Body of pancreas (tissue), 4 donors: Measurements from ENCODE around the gene GPATCH3. TPM values are rescaled to one million over a fixed set of nuclear protein-coding genes. Genes with fewer than 3 reads are reported as not detected.
A peak's percentile ranks its signal among the peaks of the same experiment; 100 is the strongest.

Experiments
- ATAC-seq: fragments of 150-250 bp; one replicate; pipeline ENCODE4 v1.9.1; 2016
- DNase-seq, 4 donors: peaks; one replicate each; pipeline ENCODE4 v3.0.0-alpha.2; 2019
- H3K27ac ChIP-seq, 4 donors: fragments of 200-600 bp; sonication (generic); 1 replicate in 3 of 4; 2 replicates in 1 of 4; pipeline versions ENCODE4 v1.5.1 to v1.6.1; 2016 to 2019; ENCODE audit warnings: mild to moderate bottlenecking in 1 of 4, mixed read lengths in 1 of 4, moderate library complexity in 1 of 4
- H3K27me3 ChIP-seq, 2 donors: fragments of 200-600 bp; sonication (generic); one replicate each; pipeline ENCODE4 v1.6.0; 2016; ENCODE audit warnings: mild to moderate bottlenecking in 1 of 2
- H3K36me3 ChIP-seq, 2 donors: fragments of 200-600 bp; sonication (generic); replicated peaks in 1 of 2; 2 replicates each; pipeline ENCODE4 v1.5.1; 2016; ENCODE audit warnings: low read depth in 2 of 2; ENCODE audit not compliant: insufficient read depth in 1 of 2
- H3K4me1 ChIP-seq: fragments of 200-600 bp; sonication (generic); one replicate; pipeline ENCODE4 v1.6.0; 2016
- H3K4me3 ChIP-seq, 2 donors: fragments of 200-600 bp; sonication (generic); 1 replicate in 1 of 2; 2 replicates in 1 of 2; pipeline ENCODE4 v1.5.1; 2016 to 2019
- H3K9me3 ChIP-seq, 3 donors: fragments of 200-600 bp; sonication (generic); 1 replicate in 2 of 3; 2 replicates in 1 of 3; pipeline ENCODE4 v1.5.1; 2016
- CTCF ChIP-seq, 7 experiments: fragments of 450-650 bp in 4 of 7; fragments of 200-600 bp in 3 of 7; sonication (generic) in 3 of 7; IDR thresholded peaks; one replicate each; pipeline ENCODE4 v1.5.1; 2016 to 2019; ENCODE audit warnings: antibody characterized with exemption in 7 of 7
- POLR2A ChIP-seq, 3 donors: fragments of 450-650 bp; IDR thresholded peaks; one replicate each; pipeline ENCODE4 v1.6.1; 2016; ENCODE audit warnings: antibody characterized with exemption in 3 of 3, mild to moderate bottlenecking in 2 of 3
- WGBS, 2 donors: methylation state at CpG; one replicate each; pipeline ENCODE4 v1.1.5; 2017; 5-methylcytosine and 5-hydroxymethylcytosine counted together
- intact Hi-C: fragments of 100-400 bp; cut with DNase I; formaldehyde crosslinking; loops from one replicate; pipeline ENCODE4 v1.15.1; 2023
- total RNA-seq, 2 donors: library from RNA; depleted of rRNA; stranded (reverse); fragments of >200 nt; gene quantifications; one replicate each; pipeline ENCODE4 v1.1.0, GENCODE V29; 2016

Gene GPATCH3
- total RNA-seq, 2 donors from 2014 or later = 4.9 to 19.4 TPM

DNA sequence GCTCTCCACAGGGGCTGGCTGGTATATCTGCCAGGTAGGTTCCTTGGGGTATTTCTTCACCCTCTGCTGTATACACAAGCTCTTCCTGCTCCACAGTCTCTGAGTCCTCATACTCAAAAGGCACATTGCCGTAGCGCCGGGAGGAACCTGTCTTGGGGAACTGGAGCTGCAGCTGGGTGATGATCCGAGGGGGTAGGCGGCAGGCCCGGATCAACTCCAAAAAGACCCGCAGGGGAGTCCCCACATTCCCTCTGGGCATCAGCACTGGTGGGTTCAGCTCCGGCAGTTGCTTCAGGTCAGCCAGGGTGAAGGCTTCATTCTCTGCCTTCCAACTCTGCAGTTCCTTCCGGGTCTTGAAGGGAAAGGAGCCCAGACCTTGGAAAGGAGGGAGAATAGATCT lies 2.9 kb downstream of the GPATCH3 start:
- no peaks in the 10 kb centered on the region for H3K9me3 ChIP-seq
- H3K27ac ChIP-seq = no peak overlapping the region
- TF ChIP-seq CTCF (IDR thresholded peaks at IDR 0.05) = no peak
- no peak for TF ChIP-seq POLR2A (IDR thresholded peaks at IDR 0.05)
- ATAC-seq (no peak), DNase-seq (no peak)
- intact Hi-C loops = no loop called here
- no peaks in the 10 kb centered on the region for H3K27me3 ChIP-seq
- 88 to 94% methylated on average over 4 to 9 of the region's 9 CpGs for WGBS, 2 donors
- H3K4me1 ChIP-seq = peaks cover 20% of the 10 kb centered on the region
- H3K36me3 ChIP-seq = peaks cover 2 to 9% of the 10 kb centered on the region in 2 donors
- no peak overlapping the region for H3K4me3 ChIP-seq

DNA sequence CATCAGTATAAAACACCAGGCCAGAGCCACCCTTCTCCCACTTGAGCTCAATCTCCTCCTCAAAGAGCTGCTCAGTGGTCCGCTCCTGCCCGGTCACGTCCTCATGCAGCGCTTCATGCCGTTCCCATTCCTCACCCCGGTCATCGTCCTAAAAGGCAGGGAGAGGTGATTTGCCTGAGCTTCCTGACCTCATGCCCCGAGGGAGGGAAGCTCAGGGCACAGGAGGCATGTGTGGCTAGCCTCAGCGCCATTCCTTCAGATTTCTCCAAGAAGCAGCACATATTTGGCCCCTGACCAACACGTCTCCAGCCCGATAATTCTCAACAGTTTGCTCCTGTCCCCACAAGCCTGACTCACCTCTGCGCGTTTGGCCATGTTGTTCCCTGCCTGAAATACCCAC lies 6.0 kb downstream of the GPATCH3 start:
- Histone ChIP-seq H3K27me3 (no peaks in the 10 kb centered on the region), H3K4me1 (peaks cover 16% of the 10 kb centered on the region), H3K9me3 (no peaks in the 10 kb centered on the region), H3K4me3 (no peak overlapping the region), H3K27ac (no peak overlapping the region), H3K36me3 (peaks cover 5 to 12% of the 10 kb centered on the region in 2 donors)
- 93 to 97% methylated on average over 12 to 13 of the region's 13 CpGs for WGBS, 2 donors
- ATAC-seq (no peak), DNase-seq (no peak)
- intact Hi-C loops = no loop called here
- TF ChIP-seq POLR2A (IDR thresholded peaks at IDR 0.05) (no peak), CTCF (IDR thresholded peaks at IDR 0.05) (no peak)

GRCh38 chr1:26890467-26890796 lies 9.8 kb downstream of the GPATCH3 start:
- peak overlapping the region; percentile 81 to 95 (median 92) for H3K27ac ChIP-seq
- WGBS, 2 donors = 0 to 2% methylated on average over 9 to 12 of the region's 12 CpGs

DNA sequence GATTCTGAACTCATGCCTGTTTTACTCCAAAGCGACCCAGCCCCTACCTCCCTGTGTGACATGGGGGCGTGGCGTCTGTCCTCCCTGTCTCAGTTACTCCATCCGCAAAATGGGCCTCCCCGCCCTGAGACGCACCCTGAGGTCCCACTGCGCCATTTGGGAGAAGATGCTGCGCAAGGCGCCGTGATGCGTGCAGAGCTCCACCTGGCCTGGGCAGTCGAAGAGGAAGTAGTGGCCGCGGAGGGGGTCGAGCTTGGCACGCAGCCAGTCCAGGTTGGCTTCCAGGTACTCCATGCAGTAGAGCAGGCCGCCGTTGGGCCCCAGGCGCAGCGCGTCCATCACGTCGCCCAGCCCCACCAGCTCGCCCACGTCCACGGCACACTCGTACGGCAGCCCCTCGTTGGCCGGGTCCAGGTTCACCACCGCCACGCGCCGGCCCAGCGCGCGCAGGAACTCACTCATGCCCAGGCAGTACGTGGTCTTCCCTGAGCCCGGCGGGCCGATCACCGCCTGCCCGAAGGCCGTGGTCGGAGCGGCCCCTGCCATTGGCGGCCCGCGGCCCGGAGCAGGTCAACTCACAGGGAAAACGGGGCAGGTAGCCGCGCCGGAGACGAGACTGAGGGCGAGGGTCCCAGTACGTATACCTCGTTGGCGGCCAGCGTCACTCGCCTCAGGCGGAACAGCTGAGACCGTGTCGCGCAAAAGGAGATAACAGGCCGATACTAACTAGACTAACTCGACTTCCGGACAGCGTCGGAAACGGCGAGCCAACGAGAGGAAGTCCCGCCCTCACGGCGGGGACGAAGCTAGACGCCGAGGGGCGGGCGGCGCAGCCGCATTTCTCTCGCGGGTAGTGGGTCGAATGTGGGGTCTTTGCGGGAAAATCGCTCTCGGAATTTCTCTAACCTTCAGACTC lies 10.5 kb downstream of the GPATCH3 start, which contains the start of gene GPN2:
Gene GPN2 (minus strand): TSS at position 733 of the 916 bp plus-strand sequence. CDS start 187 bp downstream, at position 546.
- 1 to 2% methylated on average over 9 to 89 of the region's 89 CpGs for WGBS, 2 donors
- no peaks in the 10 kb centered on the region for H3K27me3 ChIP-seq
- ATAC-seq (peak; percentile 93), DNase-seq (peak; percentile 79 to 85 (median 82))
- intact Hi-C loops = no loop called here
- TF ChIP-seq POLR2A (IDR thresholded peaks at IDR 0.05) (peak; percentile 64 to 87 (median 83)), CTCF (IDR thresholded peaks at IDR 0.05) (no peak)
- H3K9me3 ChIP-seq = no peaks in the 10 kb centered on the region
- H3K4me3 ChIP-seq = peak within 1 kb of the TSS; percentile 61 to 74
- H3K4me1 ChIP-seq = peaks cover 17% of the 10 kb centered on the region
- peaks cover 5 to 31% of the 10 kb centered on the region in 2 donors for H3K36me3 ChIP-seq
- peak within 1 kb of the TSS; percentile 81 to 95 (median 92) for H3K27ac ChIP-seq

More at GRCh38 chr1:26890467-26890796, 9.8 kb downstream of the GPATCH3 start:
- TF ChIP-seq POLR2A (IDR thresholded peaks at IDR 0.05) = peak in 1 of 3 donors; percentile 66
- no peak for TF ChIP-seq CTCF (IDR thresholded peaks at IDR 0.05)
- H3K4me3 ChIP-seq = peak overlapping the region; percentile 61 to 74
- intact Hi-C loops = no loop called here
- H3K36me3 ChIP-seq = peaks cover 5 to 27% of the 10 kb centered on the region in 2 donors
- DNase-seq = no peak
- peak; percentile 36 for ATAC-seq
- H3K9me3 ChIP-seq = no peaks in the 10 kb centered on the region
- H3K4me1 ChIP-seq = peaks cover 17% of the 10 kb centered on the region
- H3K27me3 ChIP-seq = no peaks in the 10 kb centered on the region
